Adrenal gland (tissue), 5 donors: ENCODE data around the gene DOCK1.

Experiments used
- POLR2A ChIP-seq, 2 donors: fragments of 450-650 bp; IDR thresholded peaks; one replicate each; pipeline ENCODE4 v1.6.1; 2017; ENCODE audit warnings: antibody characterized with exemption in 2 of 2, mild to moderate bottlenecking in 2 of 2, moderate library complexity in 1 of 2
- TF ChIP-seq, protein P1 (sequence below), 6 experiments: fragments of 450-650 bp in 4 of 6; fragments of 200-600 bp in 2 of 6; sonication (generic) in 1 of 6; IDR thresholded peaks; 1 replicate in 5 of 6; 2 replicates in 1 of 6; pipeline versions ENCODE4 v1.5.1 to v1.8.0; 2016 to 2021; ENCODE audit warnings: antibody characterized with exemption in 6 of 6, mild to moderate bottlenecking in 2 of 6, moderate library complexity in 1 of 6
- donor health status: DM: no; HTN: no; CAD: no.

DNA sequence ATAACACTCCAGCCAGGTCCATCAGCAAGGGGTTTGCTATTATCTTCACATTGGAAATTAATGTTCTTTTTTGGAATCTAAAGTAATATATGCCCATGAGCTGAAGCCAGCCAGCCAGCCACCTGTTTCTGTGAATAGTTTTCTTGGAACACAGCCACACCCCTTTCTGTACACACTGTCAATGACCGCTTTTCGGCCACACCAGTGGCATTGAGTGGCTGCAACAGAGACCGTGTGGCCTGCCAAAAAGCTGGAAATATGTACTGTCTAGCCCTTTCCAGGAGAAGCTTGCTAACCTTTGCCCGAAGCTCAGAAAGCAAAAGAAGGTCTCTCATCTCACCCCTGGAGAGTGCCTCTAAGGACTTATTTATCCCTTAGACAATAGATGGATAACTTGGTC, 545.4 kb downstream of the DOCK1 start:
- no peak for TF ChIP-seq POLR2A (IDR thresholded peaks at IDR 0.05)
- TF ChIP-seq, protein P1, sequence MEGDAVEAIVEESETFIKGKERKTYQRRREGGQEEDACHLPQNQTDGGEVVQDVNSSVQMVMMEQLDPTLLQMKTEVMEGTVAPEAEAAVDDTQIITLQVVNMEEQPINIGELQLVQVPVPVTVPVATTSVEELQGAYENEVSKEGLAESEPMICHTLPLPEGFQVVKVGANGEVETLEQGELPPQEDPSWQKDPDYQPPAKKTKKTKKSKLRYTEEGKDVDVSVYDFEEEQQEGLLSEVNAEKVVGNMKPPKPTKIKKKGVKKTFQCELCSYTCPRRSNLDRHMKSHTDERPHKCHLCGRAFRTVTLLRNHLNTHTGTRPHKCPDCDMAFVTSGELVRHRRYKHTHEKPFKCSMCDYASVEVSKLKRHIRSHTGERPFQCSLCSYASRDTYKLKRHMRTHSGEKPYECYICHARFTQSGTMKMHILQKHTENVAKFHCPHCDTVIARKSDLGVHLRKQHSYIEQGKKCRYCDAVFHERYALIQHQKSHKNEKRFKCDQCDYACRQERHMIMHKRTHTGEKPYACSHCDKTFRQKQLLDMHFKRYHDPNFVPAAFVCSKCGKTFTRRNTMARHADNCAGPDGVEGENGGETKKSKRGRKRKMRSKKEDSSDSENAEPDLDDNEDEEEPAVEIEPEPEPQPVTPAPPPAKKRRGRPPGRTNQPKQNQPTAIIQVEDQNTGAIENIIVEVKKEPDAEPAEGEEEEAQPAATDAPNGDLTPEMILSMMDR (IDR thresholded peaks at IDR 0.05): no peak
